Esophagus squamous epithelium (tissue), 5 donors: ENCODE data around the gene DNAH8. TPM values are rescaled to one million over a fixed set of nuclear protein-coding genes. Genes with fewer than 3 reads are reported as not detected.

Experiments used
- DNase-seq: peaks from one replicate; lab custom pipeline; 2025; lab: John Stamatoyannopoulos, UW
- H3K27ac ChIP-seq, 4 donors: fragments of 200-600 bp; sonication (generic); one replicate each; pipeline ENCODE4 v1.5.1; 2016 to 2019; ENCODE audit warnings: mild to moderate bottlenecking in 1 of 4
- H3K27me3 ChIP-seq, 4 donors: fragments of 200-600 bp; sonication (generic); 1 replicate in 3 of 4; 2 replicates in 1 of 4; pipeline versions ENCODE4 v1.5.1 to v1.6.0; 2017 to 2021; ENCODE audit warnings: antibody characterized with exemption in 1 of 4
- H3K36me3 ChIP-seq, 3 donors: fragments of 200-600 bp; sonication (generic); one replicate each; pipeline ENCODE4 v1.5.1; 2016 to 2019
- H3K4me1 ChIP-seq, 3 donors: fragments of 200-600 bp; sonication (generic); one replicate each; pipeline ENCODE4 v1.5.1; 2017 to 2019
- H3K4me3 ChIP-seq, 4 donors: fragments of 200-600 bp; sonication (generic); 1 replicate in 3 of 4; 2 replicates in 1 of 4; pipeline ENCODE4 v1.5.1; 2016 to 2019; ENCODE audit warnings: mild to moderate bottlenecking in 2 of 4, moderate library complexity in 1 of 4
- H3K9me3 ChIP-seq, 3 donors: fragments of 200-600 bp; sonication (generic); one replicate each; pipeline ENCODE4 v1.5.1; 2016 to 2019
- CTCF ChIP-seq, 6 experiments: fragments of 450-650 bp in 4 of 6; fragments of 200-600 bp in 2 of 6; sonication (generic) in 2 of 6; IDR thresholded peaks; one replicate each; pipeline ENCODE4 v1.5.1; 2016 to 2019; ENCODE audit warnings: antibody characterized with exemption in 6 of 6, mild to moderate bottlenecking in 4 of 6, moderate library complexity in 4 of 6
- POLR2A ChIP-seq, 4 donors: fragments of 450-650 bp; IDR thresholded peaks; one replicate each; pipeline ENCODE4 v1.6.1; 2017; ENCODE audit warnings: antibody characterized with exemption in 4 of 4, mild to moderate bottlenecking in 4 of 4, moderate library complexity in 3 of 4
- WGBS, 2 donors: methylation state at CpG; one replicate each; pipeline ENCODE4 v1.1.5; 2018; 5-methylcytosine and 5-hydroxymethylcytosine counted together
- intact Hi-C: fragments of 100-400 bp; cut with DNase I; formaldehyde crosslinking; loops from one replicate; pipeline ENCODE4 v1.15.0; 2022
- total RNA-seq, 4 donors: library from RNA; depleted of rRNA; stranded (reverse); fragments of >200 nt; gene quantifications; one replicate each; pipeline ENCODE4 v1.1.0, GENCODE V29; 2016
- donor health status: DM: yes; HTN: yes; CAD: no.

Gene DNAH8
- total RNA-seq, 4 donors from 2014 or later: under 0.01 to 0.03 TPM; not detected in 2

- no peak overlapping the region for H3K4me3 ChIP-seq
- WGBS, 2 donors: 55 to 68% methylated on average over 3 of the region's 3 CpGs
- DNase-seq: no peak
- no peaks in the 10 kb centered on the region for H3K36me3 ChIP-seq
- H3K4me1 ChIP-seq: no peaks in the 10 kb centered on the region
- H3K27me3 ChIP-seq: peaks cover 0 to 61% (median 0%) of the 10 kb centered on the region in 4 donors
- H3K9me3 ChIP-seq: no peaks in the 10 kb centered on the region
- TF ChIP-seq CTCF (IDR thresholded peaks at IDR 0.05) (no peak), POLR2A (IDR thresholded peaks at IDR 0.05) (no peak)
- intact Hi-C loops: no loop called here
- H3K27ac ChIP-seq: no peak overlapping the region
These were observed 290.7 kb downstream of the DNAH8 start for GRCh38 chr6:39005774-39006173.

- DNase-seq: no peak
- no peaks in the 10 kb centered on the region for H3K4me1 ChIP-seq
- H3K36me3 ChIP-seq: no peaks in the 10 kb centered on the region
- H3K4me3 ChIP-seq: no peak overlapping the region
- TF ChIP-seq CTCF (IDR thresholded peaks at IDR 0.05): no peak
- no peak for TF ChIP-seq POLR2A (IDR thresholded peaks at IDR 0.05)
- intact Hi-C loops: no loop called here
- 59 to 69% methylated on average over 3 of the region's 3 CpGs for WGBS, 2 donors
- peaks cover 0 to 49% (median 0%) of the 10 kb centered on the region in 4 donors for H3K27me3 ChIP-seq
- H3K27ac ChIP-seq: no peak overlapping the region
- H3K9me3 ChIP-seq: no peaks in the 10 kb centered on the region
These were observed 292.5 kb downstream of the DNAH8 start for GRCh38 chr6:39007575-39007974.

GRCh38 chr6:39008737-39009136, 293.6 kb downstream of the DNAH8 start:
- peaks cover 0 to 43% (median 0%) of the 10 kb centered on the region in 4 donors for H3K27me3 ChIP-seq
- H3K36me3 ChIP-seq: no peaks in the 10 kb centered on the region
- H3K4me3 ChIP-seq: no peak overlapping the region
- no peak for DNase-seq
- no peaks in the 10 kb centered on the region for H3K9me3 ChIP-seq
- H3K27ac ChIP-seq: no peak overlapping the region
- 6 to 21% methylated on average over 1 of the region's 1 CpG for WGBS, 2 donors
- TF ChIP-seq POLR2A (IDR thresholded peaks at IDR 0.05) (no peak), CTCF (IDR thresholded peaks at IDR 0.05) (no peak)
- no peaks in the 10 kb centered on the region for H3K4me1 ChIP-seq
- intact Hi-C loops: no loop called here

GRCh38 chr6:39009476-39009875, 294.4 kb downstream of the DNAH8 start:
- H3K27me3 ChIP-seq: peaks cover 0 to 42% (median 0%) of the 10 kb centered on the region in 4 donors
- H3K27ac ChIP-seq: no peak overlapping the region
- TF ChIP-seq CTCF (IDR thresholded peaks at IDR 0.05): no peak
- no peak for TF ChIP-seq POLR2A (IDR thresholded peaks at IDR 0.05)
- H3K9me3 ChIP-seq: no peaks in the 10 kb centered on the region
- 0% methylated on average over 1 of the region's 1 CpG for WGBS, 2 donors
- no peak overlapping the region for H3K4me3 ChIP-seq
- H3K36me3 ChIP-seq: no peaks in the 10 kb centered on the region
- intact Hi-C loops: no loop called here
- H3K4me1 ChIP-seq: no peaks in the 10 kb centered on the region
- no peak for DNase-seq

- H3K9me3 ChIP-seq: no peaks in the 10 kb centered on the region
- H3K4me1 ChIP-seq: no peaks in the 10 kb centered on the region
- peaks cover 0 to 15% (median 0%) of the 10 kb centered on the region in 4 donors for H3K27me3 ChIP-seq
- H3K36me3 ChIP-seq: no peaks in the 10 kb centered on the region
- H3K4me3 ChIP-seq: no peak overlapping the region
- WGBS, 2 donors: 82 to 87% methylated on average over 7 of the region's 7 CpGs
- no peak overlapping the region for H3K27ac ChIP-seq
- TF ChIP-seq CTCF (IDR thresholded peaks at IDR 0.05) (no peak), POLR2A (IDR thresholded peaks at IDR 0.05) (no peak)
- intact Hi-C loops: no loop called here
- DNase-seq: no peak
These were observed 301.9 kb downstream of the DNAH8 start for GRCh38 chr6:39016839-39017546.
